Measurements from ENCODE around the gene ZNF227. TPM values are rescaled to one million over a fixed set of nuclear protein-coding genes. Genes with fewer than 3 reads are reported as not detected.

The ZNF227 gene
- total RNA-seq, 1 experiment from 2014 or later: 28.4 TPM

DNA sequence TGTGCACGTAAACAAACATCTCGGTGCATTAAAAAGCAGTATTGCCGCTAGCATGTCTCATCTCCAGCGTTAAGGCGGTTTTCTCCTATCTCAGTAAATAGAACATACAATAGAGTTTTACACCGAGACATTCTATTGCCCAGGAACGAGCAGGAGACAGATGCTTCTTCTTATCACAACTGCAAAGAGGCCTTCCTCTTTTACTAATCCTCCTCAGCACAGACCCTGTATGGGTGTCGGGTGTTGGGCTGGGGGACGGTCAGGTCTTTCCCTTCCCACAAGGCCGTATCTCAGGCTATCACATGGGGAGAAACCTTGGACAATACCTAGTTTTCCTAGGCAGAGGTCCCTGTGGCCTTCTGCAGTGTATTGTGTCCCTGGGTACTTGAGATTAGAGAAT is 68.6 kb downstream of the ZNF227 start:
- Histone ChIP-seq H2AFZ (ENCODE audit: low read length) (no peak overlapping the region), H3K36me3 (ENCODE audit: insufficient read depth, low read length) (peaks cover 4% of the 10 kb centered on the region; the same call in 1 of the 2 replicates), H3K27me3 (ENCODE audit: low read length) (no peaks in the 10 kb centered on the region), H3K9me2 (replicated peaks; ENCODE audit: insufficient read depth, low read length) (no peaks in the 10 kb centered on the region), H3K4me1 (ENCODE audit: low read length) (no peaks in the 10 kb centered on the region), H3K4me3 (ENCODE audit: low read length) (no peak overlapping the region), H3K4me2 (ENCODE audit: low read depth, low read length, poor library complexity, severe bottlenecking) (no peak overlapping the region), H3K27ac (ENCODE audit: low read length) (no peak overlapping the region), H3K79me2 (ENCODE audit: low read length) (no peaks in the 10 kb centered on the region), H4K20me1 (ENCODE audit: insufficient read depth, low read depth, low read length) (no peaks in the 10 kb centered on the region), H3K9me3 (ENCODE audit: low read length) (peaks cover 2% of the 10 kb centered on the region), H3K9ac (ENCODE audit: low read length) (no peak overlapping the region)
- DNase-seq: no peak

GRCh38 chr19:44282846-44283245 is 70.5 kb downstream of the ZNF227 start:
- Histone ChIP-seq H3K4me2 (ENCODE audit: low read depth, low read length, poor library complexity, severe bottlenecking) (no peak overlapping the region), H3K9me3 (ENCODE audit: low read length) (peaks cover 8% of the 10 kb centered on the region; the same call in 1 of the 2 replicates)

GRCh38 chr19:44284968-44285367 is 72.6 kb downstream of the ZNF227 start:
- H3K27ac ChIP-seq (ENCODE audit: low read length): no peak overlapping the region
- no peaks in the 10 kb centered on the region for H3K4me1 ChIP-seq (ENCODE audit: low read length)
- no peaks in the 10 kb centered on the region for H3K27me3 ChIP-seq (ENCODE audit: low read length)
- peaks cover 31% of the 10 kb centered on the region for H3K36me3 ChIP-seq (ENCODE audit: insufficient read depth, low read length)
- H3K79me2 ChIP-seq (ENCODE audit: low read length): no peaks in the 10 kb centered on the region
- no peaks in the 10 kb centered on the region for H4K20me1 ChIP-seq (ENCODE audit: insufficient read depth, low read depth, low read length)
- H2AFZ ChIP-seq (ENCODE audit: low read length): no peak overlapping the region
- peaks cover 20% of the 10 kb centered on the region; the same call in 1 of the 2 replicates for H3K9me3 ChIP-seq (ENCODE audit: low read length)
- no peak overlapping the region for H3K9ac ChIP-seq (ENCODE audit: low read length)
- no peaks in the 10 kb centered on the region for H3K9me2 ChIP-seq (replicated peaks; ENCODE audit: insufficient read depth, low read length)
- H3K4me3 ChIP-seq (ENCODE audit: low read length): no peak overlapping the region
- H3K4me2 ChIP-seq (ENCODE audit: low read depth, low read length, poor library complexity, severe bottlenecking): no peak overlapping the region
- DNase-seq: no peak

More at GRCh38 chr19:44282846-44283245, 70.5 kb downstream of the ZNF227 start:
- no peak overlapping the region for H3K9ac ChIP-seq (ENCODE audit: low read length)
- no peak overlapping the region for H2AFZ ChIP-seq (ENCODE audit: low read length)
- H3K27me3 ChIP-seq (ENCODE audit: low read length): no peaks in the 10 kb centered on the region
- no peak for DNase-seq
- H3K36me3 ChIP-seq (ENCODE audit: insufficient read depth, low read length): peaks cover 10% of the 10 kb centered on the region
- H3K9me2 ChIP-seq (replicated peaks; ENCODE audit: insufficient read depth, low read length): no peaks in the 10 kb centered on the region
- no peaks in the 10 kb centered on the region for H4K20me1 ChIP-seq (ENCODE audit: insufficient read depth, low read depth, low read length)
- H3K79me2 ChIP-seq (ENCODE audit: low read length): no peaks in the 10 kb centered on the region
- H3K4me3 ChIP-seq (ENCODE audit: low read length): no peak overlapping the region
- no peaks in the 10 kb centered on the region for H3K4me1 ChIP-seq (ENCODE audit: low read length)
- no peak overlapping the region for H3K27ac ChIP-seq (ENCODE audit: low read length)

Other genes with a start within 250 kb of the ZNF227 start
- not detected in 2 replicates for gene ZNF155, start 228.3 kb upstream of the ZNF227 start, total RNA-seq (2014; rRNA removed; shearing (Covaris generic); ENCODE audit: low replicate concordance)
- 2.9 and 4.3 TPM in 2 replicates for gene ZNF230, start 209.6 kb upstream of the ZNF227 start, total RNA-seq (2014; rRNA removed; shearing (Covaris generic); ENCODE audit: low replicate concordance)
- 1.6 and 1.7 TPM in 2 replicates for gene ZNF222, start 187.2 kb upstream of the ZNF227 start, total RNA-seq (2014; rRNA removed; shearing (Covaris generic); ENCODE audit: low replicate concordance)
- gene ZNF223, start 160.5 kb upstream of the ZNF227 start, total RNA-seq (2014; rRNA removed; shearing (Covaris generic); ENCODE audit: low replicate concordance): 0.65 TPM in 1 of 2 replicates, not detected in the other
- gene ZNF284, start 140.4 kb upstream of the ZNF227 start, total RNA-seq (2014; rRNA removed; shearing (Covaris generic); ENCODE audit: low replicate concordance): not detected in 2 replicates
- gene ZNF224, start 118.2 kb upstream of the ZNF227 start, total RNA-seq (2014; rRNA removed; shearing (Covaris generic); ENCODE audit: low replicate concordance): 25.3 and 56.1 TPM in 2 replicates
- gene ZNF225, start 99.1 kb upstream of the ZNF227 start, total RNA-seq (2014; rRNA removed; shearing (Covaris generic); ENCODE audit: low replicate concordance): 5.1 and 5.2 TPM in 2 replicates
- gene ZNF234, start 71.0 kb upstream of the ZNF227 start, total RNA-seq (2014; rRNA removed; shearing (Covaris generic); ENCODE audit: low replicate concordance): 2.0 and 3.0 TPM in 2 replicates
- gene ZNF226, start 47.4 kb upstream of the ZNF227 start, total RNA-seq (2014; rRNA removed; shearing (Covaris generic); ENCODE audit: low replicate concordance): 10.7 and 26.6 TPM in 2 replicates
- gene ZNF233, start 47.4 kb downstream of the ZNF227 start, total RNA-seq (2014; rRNA removed; shearing (Covaris generic); ENCODE audit: low replicate concordance): 1.9 and 5.8 TPM in 2 replicates
- gene ZNF235, start 92.5 kb downstream of the ZNF227 start, total RNA-seq (2014; rRNA removed; shearing (Covaris generic); ENCODE audit: low replicate concordance): 2.8 and 11.1 TPM in 2 replicates
- gene ZNF112, start 144.1 kb downstream of the ZNF227 start, total RNA-seq (2014; rRNA removed; shearing (Covaris generic); ENCODE audit: low replicate concordance): not detected in 2 replicates
- not detected in 2 replicates for gene ZNF285, start 189.1 kb downstream of the ZNF227 start, total RNA-seq (2014; rRNA removed; shearing (Covaris generic); ENCODE audit: low replicate concordance)
- not detected in 2 replicates for gene ZNF229, start 235.9 kb downstream of the ZNF227 start, total RNA-seq (2014; rRNA removed; shearing (Covaris generic); ENCODE audit: low replicate concordance)

All from Karpas-422 (cell line).